LNCaP clone FGC (cell line): ENCODE measurements around the gene RAD51B.
"Not testable (repeated sequence)": the region's sequence is repeated elsewhere in the genome, so short reads cannot be mapped to it uniquely, and the experiment has no call there.

Source experiments
- DNase-seq: peaks from one replicate; pipeline ENCODE4 v3.0.0-alpha.2; 2011; ENCODE audit warnings: low read depth
- H3K4me3 ChIP-seq: 2 replicates; pipeline ENCODE4 v1.5.1; 2011; ENCODE audit warnings: mild to moderate bottlenecking, low read depth, low read length, control low read depth
- CTCF ChIP-seq: IDR thresholded peaks from 2 replicates; pipeline ENCODE4 v1.5.1; 2012; ENCODE audit warnings: mild to moderate bottlenecking; ENCODE audit not compliant: control insufficient read depth, insufficient read depth; ENCODE audit errors: extremely low read depth

Gene RAD51B

GRCh38 chr14:67815573-67816225 lies 3.9 kb upstream of the RAD51B start:
- H3K4me3 ChIP-seq, result peak overlapping the region; percentile 94
- no peak for DNase-seq
- TF ChIP-seq CTCF, result no peak

DNA sequence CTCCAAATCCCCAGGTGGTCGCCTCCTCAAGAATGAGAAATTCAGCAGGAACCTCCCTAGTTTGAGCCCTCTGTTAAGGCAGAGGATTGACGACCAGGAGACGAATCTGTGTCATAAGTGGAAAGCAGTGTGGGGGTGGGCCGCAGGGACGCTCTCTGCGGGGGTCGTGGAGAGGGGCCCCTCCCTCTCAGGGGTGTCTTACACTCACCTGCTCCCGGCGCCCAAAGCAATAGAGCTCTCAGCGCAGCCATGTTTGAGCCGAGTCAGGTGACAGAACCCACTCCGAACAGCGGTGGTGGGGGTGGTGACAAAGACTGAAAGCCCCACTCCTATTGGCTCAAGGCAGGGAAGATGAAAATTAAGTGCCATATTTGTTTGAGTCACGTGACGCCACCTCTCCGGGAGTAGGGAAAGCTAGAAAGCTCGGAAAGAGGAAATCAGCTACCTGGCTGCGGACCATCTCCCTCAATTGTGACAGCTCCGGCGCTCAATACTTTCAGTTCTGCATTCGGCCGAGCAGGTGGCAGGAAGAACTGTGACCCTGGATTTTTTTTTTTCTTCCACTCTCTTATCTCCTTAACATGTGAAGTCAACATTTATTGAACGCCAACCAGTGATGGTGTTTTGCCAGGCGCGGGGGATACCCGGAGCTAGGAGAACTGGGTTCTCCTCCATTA lies 3.1 kb upstream of the RAD51B start, which contains the start of gene ZFYVE26:
Gene ZFYVE26 (minus strand): TSS at position 265 of the 677 bp plus-strand sequence. CDS start 627 bp downstream, outside the sequence.
- peak within 1 kb of the TSS; percentile 94 for H3K4me3 ChIP-seq
- TF ChIP-seq CTCF, result no peak
- DNase-seq, result peak; percentile 94

GRCh38 chr14:67817750-67818438 lies 1.7 kb upstream of the RAD51B start:
- TF ChIP-seq CTCF, result no peak
- H3K4me3 ChIP-seq, result no peak overlapping the region; the same call in 1 of the 2 replicates
- DNase-seq, result no peak

- not testable (repeated sequence) for DNase-seq, H3K4me3 ChIP-seq
Measured at GRCh38 chr14:67818476-67818875, 1.1 kb upstream of the RAD51B start.

GRCh38 chr14:67820428-67820971 lies 921 bp downstream of the RAD51B start:
- peak; percentile 11 for DNase-seq
- no peak for TF ChIP-seq CTCF
- peak overlapping the region; percentile 81 for H3K4me3 ChIP-seq

- peak overlapping the region; percentile 81; the same call in 1 of the 2 replicates for H3K4me3 ChIP-seq
- TF ChIP-seq CTCF, result no peak
- no peak for DNase-seq
Measured at GRCh38 chr14:67821121-67821520, 1.5 kb downstream of the RAD51B start.

- H3K4me3 ChIP-seq, result no peak overlapping the region
- TF ChIP-seq CTCF, result no peak
Measured at GRCh38 chr14:67831113-67831512, 11.5 kb downstream of the RAD51B start.

More at GRCh38 chr14:67831113-67831512, 11.5 kb downstream of the RAD51B start:
- DNase-seq, result no peak
